NCI-H446 (cell line): ENCODE results near the gene TECPR2.

Experiments
- DNase-seq, 2 experiments: peaks; one replicate each; lab custom pipeline; 2025; lab: John Stamatoyannopoulos, UW

The TECPR2 gene

GRCh38 chr14:102424923-102425322 lies 62.2 kb downstream of the TECPR2 start:
- DNase-seq, result no peak

- no peak for DNase-seq
Measured at GRCh38 chr14:102426796-102427195, 64.1 kb downstream of the TECPR2 start.

GRCh38 chr14:102427642-102428041 lies 64.9 kb downstream of the TECPR2 start:
- DNase-seq, result no peak

GRCh38 chr14:102430212-102430908 lies 67.6 kb downstream of the TECPR2 start:
- no peak for DNase-seq

GRCh38 chr14:102431751-102432150 lies 69.0 kb downstream of the TECPR2 start:
- DNase-seq, result no peak

GRCh38 chr14:102434647-102435175 lies 72.0 kb downstream of the TECPR2 start:
- DNase-seq, result no peak

GRCh38 chr14:102437997-102438915 lies 75.5 kb downstream of the TECPR2 start:
- DNase-seq, result peak; percentile 76 to 94

GRCh38 chr14:102439556-102439955 lies 76.8 kb downstream of the TECPR2 start:
- DNase-seq, result no peak

GRCh38 chr14:102440392-102440791 lies 77.7 kb downstream of the TECPR2 start:
- DNase-seq, result no peak

GRCh38 chr14:102442241-102443211 lies 79.8 kb downstream of the TECPR2 start:
- DNase-seq, result peak in 1 of 2 experiments; percentile 53

- DNase-seq, result no peak
Measured at GRCh38 chr14:102445066-102445465, 82.3 kb downstream of the TECPR2 start.

GRCh38 chr14:102445641-102446040 lies 82.9 kb downstream of the TECPR2 start:
- DNase-seq, result no peak

GRCh38 chr14:102450206-102451063 lies 87.7 kb downstream of the TECPR2 start:
- DNase-seq, result no peak

- no peak for DNase-seq
Measured at GRCh38 chr14:102451064-102451352, 88.3 kb downstream of the TECPR2 start.

GRCh38 chr14:102452302-102452701 lies 89.6 kb downstream of the TECPR2 start:
- no peak for DNase-seq

GRCh38 chr14:102454711-102455110 lies 92.0 kb downstream of the TECPR2 start:
- no peak for DNase-seq

GRCh38 chr14:102457509-102457908 lies 94.8 kb downstream of the TECPR2 start:
- no peak for DNase-seq

- no peak for DNase-seq
Measured at GRCh38 chr14:102461490-102462338, 99.0 kb downstream of the TECPR2 start.

- DNase-seq, result no peak
Measured at GRCh38 chr14:102462391-102462790, 99.7 kb downstream of the TECPR2 start.

- no peak for DNase-seq
Measured at GRCh38 chr14:102464006-102464405, 101.3 kb downstream of the TECPR2 start.
